Loucy (cell line): Measurements from ENCODE around the gene CPEB4.

Source experiments
- CTCF ChIP-seq: fragments of 200-600 bp; sonication (generic); conservative IDR thresholded peaks from 2 replicates; pipeline ENCODE4 v1.5.1; 2014; ENCODE audit warnings: mild to moderate bottlenecking, antibody characterized with exemption, low read length
- EZH2phosphoT487 ChIP-seq: fragments of 200-600 bp; IDR thresholded peaks from 2 replicates; pipeline ENCODE4 v1.6.1; 2018; ENCODE audit warnings: antibody characterized with exemption, mild to moderate bottlenecking, moderate library complexity, borderline replicate concordance

GRCh38 chr5:173883347-173883924 lies 4.7 kb upstream of the CPEB4 start:
- no peak for TF ChIP-seq CTCF
- no peak for TF ChIP-seq EZH2phosphoT487
